ENCODE measurements around the gene FANCE.

DNA sequence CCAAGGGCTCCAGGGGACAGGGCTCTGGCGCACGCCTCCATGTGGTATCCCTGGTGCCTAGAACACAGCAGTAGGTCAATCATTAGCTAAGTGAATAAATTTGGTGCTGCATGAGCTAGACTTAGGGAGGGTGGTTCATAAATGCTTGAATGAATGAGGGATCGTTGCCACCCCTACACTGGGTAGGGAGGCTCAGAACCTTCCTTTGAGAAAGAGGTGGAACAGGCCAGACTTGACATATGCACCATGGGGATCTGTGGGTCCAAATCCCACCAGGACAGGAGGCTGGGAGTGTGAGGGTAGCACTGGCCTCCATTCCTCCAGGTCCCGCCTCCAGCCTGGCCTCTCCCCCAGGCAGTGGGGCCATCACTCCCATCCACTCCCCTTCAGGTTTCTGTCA lies 30.9 kb downstream of the FANCE start:
- TF ChIP-seq, protein P1, sequence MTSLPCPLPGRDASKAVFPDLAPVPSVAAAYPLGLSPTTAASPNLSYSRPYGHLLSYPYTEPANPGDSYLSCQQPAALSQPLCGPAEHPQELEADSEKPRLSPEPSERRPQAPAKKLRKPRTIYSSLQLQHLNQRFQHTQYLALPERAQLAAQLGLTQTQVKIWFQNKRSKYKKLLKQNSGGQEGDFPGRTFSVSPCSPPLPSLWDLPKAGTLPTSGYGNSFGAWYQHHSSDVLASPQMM (CRISPR knock-in tag; IDR thresholded peaks at IDR 0.05), result no peak
- TF ChIP-seq POLR2A (conservative IDR thresholded peaks at IDR 0.05), result no peak
